PC-9 (cell line): Measurements from ENCODE around the gene ELAVL3. TPM values are rescaled to one million over a fixed set of nuclear protein-coding genes. Genes with fewer than 3 reads are reported as not detected.

Experiments
- BruUV-seq: library from RNA; stranded (reverse); fragments of 400-500 nt; replicated peaks from 2 replicates; lab custom pipeline; 2021; lab: Mats Ljungman, UMichigan
- CTCF ChIA-PET: fragments of 300-600 bp; sonication (Branson Sonifier 250); formaldehyde crosslinking; loops from one replicate; lab custom pipeline; 2022; ENCODE audit warnings: antibody characterized with exemption; lab: Charles Lee
- POLR2A ChIA-PET: fragments of 300-600 bp; sonication (Branson Sonifier 250); formaldehyde crosslinking; loops from one replicate; lab custom pipeline; 2022; ENCODE audit warnings: antibody characterized with exemption; ENCODE audit not compliant: unreplicated experiment; lab: Charles Lee
- DNase-seq, 2 experiments: peaks; one replicate each; pipeline versions ENCODE4 v3.0.0 to v3.0.0-alpha.2; 2015 to 2022; ENCODE audit warnings: mixed read lengths in 1 of 2
- H2AFZ ChIP-seq: fragments of 200-600 bp; sonication (generic); 2 replicates; pipeline ENCODE4 v1.8.1; 2017; ENCODE audit warnings: antibody characterized with exemption
- H3F3A ChIP-seq: fragments of 200-600 bp; sonication (generic); 2 replicates; pipeline ENCODE4 v1.8.1; 2017; ENCODE audit warnings: antibody characterized with exemption, mild to moderate bottlenecking, low read depth; ENCODE audit not compliant: insufficient read depth
- H3K27ac ChIP-seq: fragments of 200-600 bp; sonication (generic); 2 replicates; pipeline ENCODE4 v1.6.1; 2016; ENCODE audit warnings: mixed run types
- H3K27me3 ChIP-seq: fragments of 200-600 bp; sonication (generic); 2 replicates; pipeline ENCODE4 v1.6.1; 2016; ENCODE audit warnings: low read depth, mixed run types; ENCODE audit not compliant: insufficient read depth
- H3K36me3 ChIP-seq: fragments of 200-600 bp; sonication (generic); 2 replicates; pipeline ENCODE4 v1.6.1; 2016; ENCODE audit warnings: low read depth, mixed run types
- H3K4me1 ChIP-seq: fragments of 200-600 bp; sonication (generic); replicated peaks from 2 replicates; pipeline ENCODE4 v1.6.1; 2016; ENCODE audit warnings: mixed run types; ENCODE audit not compliant: insufficient read depth
- H3K4me2 ChIP-seq: fragments of 200-600 bp; sonication (generic); 2 replicates; pipeline ENCODE4 v1.6.1; 2017; ENCODE audit warnings: mixed run types
- H3K4me3 ChIP-seq: fragments of 200-600 bp; sonication (generic); 2 replicates; pipeline ENCODE4 v1.6.1; 2016; ENCODE audit warnings: mixed run types
- H3K79me2 ChIP-seq: fragments of 200-600 bp; sonication (generic); 2 replicates; pipeline ENCODE4 v1.6.1; 2017; ENCODE audit warnings: low read depth, mixed run types
- H3K9me2 ChIP-seq: fragments of 200-600 bp; sonication (generic); 2 replicates; pipeline ENCODE4 v1.8.1; 2017; ENCODE audit warnings: mild to moderate bottlenecking; ENCODE audit not compliant: insufficient read depth
- H3K9me3 ChIP-seq: fragments of 200-600 bp; sonication (generic); 2 replicates; pipeline ENCODE4 v1.8.1; 2016; ENCODE audit warnings: low read depth; ENCODE audit not compliant: insufficient read depth
- H4K20me1 ChIP-seq: fragments of 200-600 bp; sonication (generic); 2 replicates; pipeline ENCODE4 v1.8.1; 2017; ENCODE audit not compliant: insufficient read depth
- CTCF ChIP-seq: fragments of 200-600 bp; sonication (generic); conservative IDR thresholded peaks from 2 replicates; pipeline ENCODE4 v1.6.1; 2017; ENCODE audit warnings: mixed run types, antibody characterized with exemption, mild to moderate bottlenecking, moderate library complexity
- EZH2 ChIP-seq: fragments of 200-600 bp; sonication (generic); IDR thresholded peaks from 2 replicates; pipeline ENCODE4 v1.8.0; 2017; ENCODE audit warnings: antibody characterized with exemption, low read depth
- intact Hi-C: fragments of 100-400 bp; cut with micrococcal nuclease; formaldehyde crosslinking; loops from one replicate; pipeline ENCODE4 v1.10.0; 2022; ENCODE audit not compliant: unreplicated experiment
- total RNA-seq: library from RNA; stranded (reverse); gene quantifications from 2 replicates; pipeline ENCODE4 v1.2.3, GENCODE V29; 2021

The ELAVL3 gene
- total RNA-seq, 1 experiment from 2014 or later: not detected

GRCh38 chr19:11421371-11422098 is 59.3 kb downstream of the ELAVL3 start:
- Histone ChIP-seq H3K4me1 (peaks cover 23% of the 10 kb centered on the region), H3K27ac (peak overlapping the region; percentile 47), H3K79me2 (peaks cover 14% of the 10 kb centered on the region), H3K9me2 (no peaks in the 10 kb centered on the region), H4K20me1 (no peaks in the 10 kb centered on the region), H3K27me3 (no peaks in the 10 kb centered on the region), H3K4me2 (peak overlapping the region; percentile 81), H2AFZ (peak overlapping the region; percentile 88), H3F3A (peaks cover 61% of the 10 kb centered on the region), H3K9me3 (no peaks in the 10 kb centered on the region), H3K4me3 (peak overlapping the region; percentile 49), H3K36me3 (peaks cover 3% of the 10 kb centered on the region; the same call in 1 of the 2 replicates)
- POLR2A ChIA-PET: interaction anchor here (0.5 to 1.6 kb wide), 5 partner anchors 14 to 331 kb away, joined by 4 to 20 read pairs (median 6); partner anchors contain the start of genes ODAD3, PRKCSH and ZNF653
- TF ChIP-seq EZH2 (no peak), CTCF (no peak)
- BruUV-seq: no TSS peak
- DNase-seq: peak in 1 of 2 experiments; percentile 72
- CTCF ChIA-PET: interaction anchor here (0.5 to 1.3 kb wide), 6 partner anchors 24 to 1255 kb away, joined by 3 to 8 read pairs (median 6); no protein-coding TSS in a partner anchor
- intact Hi-C loops: loop anchor here (1.0 to 5.0 kb wide), 2 partner anchors 14 to 44 kb away; partner anchors contain the start of genes ODAD3 and PRKCSH

GRCh38 chr19:11420429-11421370 is 60.1 kb downstream of the ELAVL3 start:
- H3K79me2 ChIP-seq: peaks cover 16% of the 10 kb centered on the region
- H2AFZ ChIP-seq: no peak overlapping the region
- no peaks in the 10 kb centered on the region for H3K27me3 ChIP-seq
- H3K4me1 ChIP-seq: peaks cover 23% of the 10 kb centered on the region
- no peaks in the 10 kb centered on the region for H3K9me2 ChIP-seq
- no peak overlapping the region for H3K27ac ChIP-seq
- POLR2A ChIA-PET: interaction anchor here (0.5 to 1.6 kb wide), 5 partner anchors 14 to 330 kb away, joined by 4 to 20 read pairs (median 7); partner anchors contain the start of genes ODAD3 and PRKCSH
- no peak for TF ChIP-seq CTCF
- no peak for TF ChIP-seq EZH2
- no peak overlapping the region for H3K4me3 ChIP-seq
- DNase-seq: no peak
- H3K36me3 ChIP-seq: peaks cover 9% of the 10 kb centered on the region; the same call in 1 of the 2 replicates
- H4K20me1 ChIP-seq: no peaks in the 10 kb centered on the region
- intact Hi-C loops: loop anchor here (5.0 kb wide), 1 partner anchor 43 kb away; no protein-coding TSS in a partner anchor
- H3K9me3 ChIP-seq: no peaks in the 10 kb centered on the region
- CTCF ChIA-PET: interaction anchor here (0.5 to 0.7 kb wide), 4 partner anchors 25 to 1256 kb away, joined by 3 to 7 read pairs (median 4); no protein-coding TSS in a partner anchor
- no peak overlapping the region for H3K4me2 ChIP-seq
- H3F3A ChIP-seq: peaks cover 64% of the 10 kb centered on the region
- no TSS peak for BruUV-seq
